EL (cell line): Measurements from ENCODE around the gene FAM241A.
A peak's percentile ranks its signal among the peaks of the same experiment; 100 is the strongest.
"Not testable (repeated sequence)": the region's sequence is repeated elsewhere in the genome, so short reads cannot be mapped to it uniquely, and the experiment has no call there.

Experiments used
- DNase-seq: peaks from one replicate; pipeline ENCODE4 v3.0.0-alpha.2; 2016

Gene FAM241A

GRCh38 chr4:112140536-112140935, 4.7 kb upstream of the FAM241A start:
- no peak for DNase-seq

GRCh38 chr4:112141366-112142138, 3.7 kb upstream of the FAM241A start:
- no peak for DNase-seq

- no peak for DNase-seq
Measured at GRCh38 chr4:112142182-112142581, 3.1 kb upstream of the FAM241A start.

- no peak for DNase-seq
Measured at GRCh38 chr4:112143781-112144180, 1.5 kb upstream of the FAM241A start.

- DNase-seq, result no peak
Measured at GRCh38 chr4:112144546-112145325, 518 bp upstream of the FAM241A start.

GRCh38 chr4:112145790-112146501, 692 bp downstream of the FAM241A start:
- DNase-seq, result peak; percentile 44

GRCh38 chr4:112146502-112146813, 1.2 kb downstream of the FAM241A start:
- no peak for DNase-seq

- DNase-seq, result no peak
Measured at GRCh38 chr4:112147697-112148096, 2.4 kb downstream of the FAM241A start.

- no peak for DNase-seq
Measured at GRCh38 chr4:112150920-112151319, 5.7 kb downstream of the FAM241A start.

- no peak for DNase-seq
Measured at GRCh38 chr4:112152521-112152920, 7.3 kb downstream of the FAM241A start.

GRCh38 chr4:112153211-112153791, 8.0 kb downstream of the FAM241A start:
- no peak for DNase-seq

GRCh38 chr4:112156112-112156511, 10.9 kb downstream of the FAM241A start:
- DNase-seq, result no peak

GRCh38 chr4:112156553-112156952, 11.3 kb downstream of the FAM241A start:
- no peak for DNase-seq

- not testable (repeated sequence) for DNase-seq
Measured at GRCh38 chr4:112163706-112164105, 18.5 kb downstream of the FAM241A start.

GRCh38 chr4:112167794-112168193, 22.5 kb downstream of the FAM241A start:
- DNase-seq, result no peak

GRCh38 chr4:112168719-112169500, 23.7 kb downstream of the FAM241A start:
- DNase-seq, result no peak

- peak; percentile 85 for DNase-seq
Measured at GRCh38 chr4:112170451-112170993, 25.3 kb downstream of the FAM241A start.

- not testable (repeated sequence) for DNase-seq
Measured at GRCh38 chr4:112171051-112171763, 26.0 kb downstream of the FAM241A start.

- no peak for DNase-seq
Measured at GRCh38 chr4:112172180-112172579, 26.9 kb downstream of the FAM241A start.

- peak; percentile 16 for DNase-seq
Measured at GRCh38 chr4:112173593-112174558, 28.6 kb downstream of the FAM241A start.
